Measurements from ENCODE around the gene RERE.
A peak's percentile ranks its signal among the peaks of the same experiment; 100 is the strongest.
"Not testable (repeated sequence)": the region's sequence is repeated elsewhere in the genome, so short reads cannot be mapped to it uniquely, and the experiment has no call there.

The RERE gene

GRCh38 chr1:8752411-8752810, 65.0 kb downstream of the RERE start:
- DNase-seq (ENCODE audit: low read depth), result no peak

- DNase-seq (ENCODE audit: low read depth), result no peak
Observed at GRCh38 chr1:8751984-8752383, 65.5 kb downstream of the RERE start.

- DNase-seq (ENCODE audit: low read depth), result peak; percentile 15
Observed at GRCh38 chr1:8747879-8748825, 69.3 kb downstream of the RERE start.

- peak; percentile 35 for DNase-seq (ENCODE audit: low read depth)
Observed at GRCh38 chr1:8746554-8746953, 70.9 kb downstream of the RERE start.

GRCh38 chr1:8745749-8746390, 71.6 kb downstream of the RERE start:
- peak; percentile 17 for DNase-seq (ENCODE audit: low read depth)

- no peak for DNase-seq (ENCODE audit: low read depth)
Observed at GRCh38 chr1:8745346-8745745, 72.1 kb downstream of the RERE start.

GRCh38 chr1:8742022-8742924, 75.2 kb downstream of the RERE start:
- no peak for DNase-seq (ENCODE audit: low read depth)

GRCh38 chr1:8740034-8740449, 77.4 kb downstream of the RERE start:
- peak; percentile 96 for DNase-seq (ENCODE audit: low read depth)

- DNase-seq (ENCODE audit: low read depth), result no peak
Observed at GRCh38 chr1:8739377-8739776, 78.1 kb downstream of the RERE start.

- DNase-seq (ENCODE audit: low read depth), result no peak
Observed at GRCh38 chr1:8736927-8737326, 80.5 kb downstream of the RERE start.

- DNase-seq (ENCODE audit: low read depth), result no peak
Observed at GRCh38 chr1:8733484-8733883, 84.0 kb downstream of the RERE start.

- no peak for DNase-seq (ENCODE audit: low read depth)
Observed at GRCh38 chr1:8731162-8731561, 86.3 kb downstream of the RERE start.

GRCh38 chr1:8728464-8728863, 89.0 kb downstream of the RERE start:
- DNase-seq (ENCODE audit: low read depth), result no peak

GRCh38 chr1:8727809-8728213, 89.6 kb downstream of the RERE start:
- no peak for DNase-seq (ENCODE audit: low read depth)

GRCh38 chr1:8727316-8727715, 90.1 kb downstream of the RERE start:
- DNase-seq (ENCODE audit: low read depth), result not testable (repeated sequence)

- not testable (repeated sequence) for DNase-seq (ENCODE audit: low read depth)
Observed at GRCh38 chr1:8726801-8727186, 90.6 kb downstream of the RERE start.

- DNase-seq (ENCODE audit: low read depth), result no peak
Observed at GRCh38 chr1:8723010-8723409, 94.4 kb downstream of the RERE start.

- no peak for DNase-seq (ENCODE audit: low read depth)
Observed at GRCh38 chr1:8722366-8722765, 95.1 kb downstream of the RERE start.

GRCh38 chr1:8721679-8722324, 95.6 kb downstream of the RERE start:
- DNase-seq (ENCODE audit: low read depth), result peak; percentile 53

GRCh38 chr1:8720347-8720746, 97.1 kb downstream of the RERE start:
- DNase-seq (ENCODE audit: low read depth), result no peak

- no peak for DNase-seq (ENCODE audit: low read depth)
Observed at GRCh38 chr1:8718850-8719361, 98.5 kb downstream of the RERE start.

- DNase-seq (ENCODE audit: low read depth), result no peak
Observed at GRCh38 chr1:8717148-8717547, 100.3 kb downstream of the RERE start.
